SK-N-SH treated with all-trans-retinoic acid at 6 μM for 48 hours (cell line): Measurements from ENCODE around the gene NTM.

Experiments
- ATAC-seq: fragments of 200-7000 bp; cut with Tn5 transposase; 3 replicates; pipeline ENCODE4 v1.9.1; 2020; ENCODE audit warnings: mild to moderate bottlenecking, moderate library complexity
- BACH2 ChIP-seq: fragments of 250-450 bp; sonication (Bioruptor Pico); IDR thresholded peaks from 2 replicates; pipeline ENCODE4 v1.9.0; 2021; ENCODE audit warnings: mild to moderate bottlenecking, borderline replicate concordance
- CREB5 ChIP-seq: fragments of 250-450 bp; sonication (Bioruptor Pico); IDR thresholded peaks from 2 replicates; pipeline ENCODE4 v1.5.1; 2020; ENCODE audit warnings: low read depth, mild to moderate bottlenecking, moderate library complexity
- CSDC2 ChIP-seq: fragments of 250-450 bp; sonication (Bioruptor Pico); IDR thresholded peaks from 2 replicates; pipeline ENCODE4 v1.5.0; 2020; ENCODE audit warnings: mild to moderate bottlenecking, moderate library complexity
- ESRRG ChIP-seq: fragments of 250-450 bp; sonication (Bioruptor Pico); IDR thresholded peaks from 2 replicates; pipeline ENCODE4 v1.6.1; 2021; ENCODE audit warnings: mild to moderate bottlenecking
- GLIS3 ChIP-seq: fragments of 250-450 bp; sonication (Bioruptor Pico); IDR thresholded peaks from 2 replicates; pipeline ENCODE4 v1.5.0; 2020; ENCODE audit warnings: mild to moderate bottlenecking, moderate library complexity
- ISL1 ChIP-seq: fragments of 250-450 bp; sonication (Bioruptor Pico); IDR thresholded peaks from 2 replicates; pipeline ENCODE4 v2.1.2; 2022; ENCODE audit warnings: mild to moderate bottlenecking, moderate library complexity
- OSR1 ChIP-seq: fragments of 250-450 bp; sonication (Bioruptor Pico); IDR thresholded peaks from 2 replicates; pipeline ENCODE4 v1.8.0; 2022; ENCODE audit warnings: moderate library complexity, mild to moderate bottlenecking, inconsistent platforms
- POU6F1 ChIP-seq: fragments of 250-450 bp; sonication (Bioruptor Pico); IDR thresholded peaks from 2 replicates; pipeline ENCODE4 v1.8.0; 2021; ENCODE audit warnings: low read depth, mild to moderate bottlenecking, moderate library complexity, borderline replicate concordance
- PPARA ChIP-seq: fragments of 250-450 bp; sonication (Bioruptor Pico); IDR thresholded peaks from 2 replicates; pipeline ENCODE4 v1.5.0; 2020; ENCODE audit warnings: mild to moderate bottlenecking, borderline replicate concordance
- SNAI2 ChIP-seq: fragments of 250-450 bp; sonication (Bioruptor Pico); IDR thresholded peaks from 2 replicates; pipeline ENCODE4 v1.5.0; 2020; ENCODE audit warnings: mild to moderate bottlenecking, moderate library complexity
- TCF4 ChIP-seq: fragments of 250-450 bp; sonication (Bioruptor Pico); IDR thresholded peaks from 2 replicates; pipeline ENCODE4 v1.8.0; 2021; ENCODE audit warnings: mild to moderate bottlenecking, moderate library complexity, borderline replicate concordance
- TOX ChIP-seq: fragments of 250-450 bp; sonication (Bioruptor Pico); IDR thresholded peaks from 2 replicates; pipeline ENCODE4 v1.8.0; 2021; ENCODE audit warnings: mild to moderate bottlenecking, moderate library complexity, borderline replicate concordance
- TSHZ2 ChIP-seq: fragments of 250-450 bp; sonication (Bioruptor Pico); IDR thresholded peaks from 2 replicates; pipeline ENCODE4 v1.5.0; 2020; ENCODE audit warnings: mild to moderate bottlenecking, moderate library complexity
- ZC3H10 ChIP-seq: fragments of 250-450 bp; sonication (Bioruptor Pico); IDR thresholded peaks from 2 replicates; pipeline ENCODE4 v1.5.1; 2021; ENCODE audit warnings: mild to moderate bottlenecking, moderate library complexity
- ZFP3 ChIP-seq: fragments of 250-450 bp; sonication (Bioruptor Pico); IDR thresholded peaks from 2 replicates; pipeline ENCODE4 v1.5.0; 2020; ENCODE audit warnings: mild to moderate bottlenecking, moderate library complexity
- ZFP30 ChIP-seq: fragments of 450-650 bp; formaldehyde crosslinking; IDR thresholded peaks from 2 replicates; pipeline ENCODE4 v1.5.0; 2022; ENCODE audit warnings: mild to moderate bottlenecking, moderate library complexity
- ZNF8 ChIP-seq: fragments of 450-650 bp; formaldehyde crosslinking; IDR thresholded peaks from 2 replicates; pipeline ENCODE4 v1.5.0; 2020; ENCODE audit warnings: mild to moderate bottlenecking, moderate library complexity
- TF ChIP-seq, protein P1 (sequence below): fragments of 250-450 bp; sonication (Bioruptor Pico); IDR thresholded peaks from 2 replicates; pipeline ENCODE4 v1.5.1; 2021; ENCODE audit warnings: mild to moderate bottlenecking, moderate library complexity
- TF ChIP-seq, protein P2 (sequence below): fragments of 250-450 bp; sonication (Bioruptor Pico); IDR thresholded peaks from 2 replicates; pipeline ENCODE4 v1.8.0; 2020; ENCODE audit warnings: mild to moderate bottlenecking, moderate library complexity, borderline replicate concordance

NTM gene

GRCh38 chr11:131478341-131478740 lies 107.9 kb downstream of the NTM start:
- no peak for ATAC-seq

GRCh38 chr11:131481303-131481702 lies 110.9 kb downstream of the NTM start:
- TF ChIP-seq CREB5 (CRISPR knock-in tag) = no peak
- TF ChIP-seq, protein P1, sequence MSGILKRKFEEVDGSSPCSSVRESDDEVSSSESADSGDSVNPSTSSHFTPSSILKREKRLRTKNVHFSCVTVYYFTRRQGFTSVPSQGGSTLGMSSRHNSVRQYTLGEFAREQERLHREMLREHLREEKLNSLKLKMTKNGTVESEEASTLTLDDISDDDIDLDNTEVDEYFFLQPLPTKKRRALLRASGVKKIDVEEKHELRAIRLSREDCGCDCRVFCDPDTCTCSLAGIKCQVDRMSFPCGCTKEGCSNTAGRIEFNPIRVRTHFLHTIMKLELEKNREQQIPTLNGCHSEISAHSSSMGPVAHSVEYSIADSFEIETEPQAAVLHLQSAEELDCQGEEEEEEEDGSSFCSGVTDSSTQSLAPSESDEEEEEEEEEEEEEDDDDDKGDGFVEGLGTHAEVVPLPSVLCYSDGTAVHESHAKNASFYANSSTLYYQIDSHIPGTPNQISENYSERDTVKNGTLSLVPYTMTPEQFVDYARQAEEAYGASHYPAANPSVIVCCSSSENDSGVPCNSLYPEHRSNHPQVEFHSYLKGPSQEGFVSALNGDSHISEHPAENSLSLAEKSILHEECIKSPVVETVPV (CRISPR knock-in tag) = no peak
- TF ChIP-seq GLIS3 (CRISPR knock-in tag) = no peak
- no peak for TF ChIP-seq ISL1 (CRISPR knock-in tag)
- TF ChIP-seq TOX (CRISPR knock-in tag) = no peak
- no peak for TF ChIP-seq ZC3H10 (CRISPR knock-in tag)
- no peak for TF ChIP-seq ESRRG (CRISPR knock-in tag)
- TF ChIP-seq, protein P2, sequence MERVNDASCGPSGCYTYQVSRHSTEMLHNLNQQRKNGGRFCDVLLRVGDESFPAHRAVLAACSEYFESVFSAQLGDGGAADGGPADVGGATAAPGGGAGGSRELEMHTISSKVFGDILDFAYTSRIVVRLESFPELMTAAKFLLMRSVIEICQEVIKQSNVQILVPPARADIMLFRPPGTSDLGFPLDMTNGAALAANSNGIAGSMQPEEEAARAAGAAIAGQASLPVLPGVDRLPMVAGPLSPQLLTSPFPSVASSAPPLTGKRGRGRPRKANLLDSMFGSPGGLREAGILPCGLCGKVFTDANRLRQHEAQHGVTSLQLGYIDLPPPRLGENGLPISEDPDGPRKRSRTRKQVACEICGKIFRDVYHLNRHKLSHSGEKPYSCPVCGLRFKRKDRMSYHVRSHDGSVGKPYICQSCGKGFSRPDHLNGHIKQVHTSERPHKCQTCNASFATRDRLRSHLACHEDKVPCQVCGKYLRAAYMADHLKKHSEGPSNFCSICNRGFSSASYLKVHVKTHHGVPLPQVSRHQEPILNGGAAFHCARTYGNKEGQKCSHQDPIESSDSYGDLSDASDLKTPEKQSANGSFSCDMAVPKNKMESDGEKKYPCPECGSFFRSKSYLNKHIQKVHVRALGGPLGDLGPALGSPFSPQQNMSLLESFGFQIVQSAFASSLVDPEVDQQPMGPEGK (CRISPR knock-in tag) = no peak
- no peak for TF ChIP-seq TCF4 (CRISPR knock-in tag)
- no peak for ATAC-seq

More at GRCh38 chr11:131478341-131478740, 107.9 kb downstream of the NTM start:
- TF ChIP-seq CSDC2 = no peak
- no peak for TF ChIP-seq OSR1 (CRISPR knock-in tag)
- TF ChIP-seq SNAI2 (CRISPR knock-in tag) = no peak
- TF ChIP-seq ISL1 (CRISPR knock-in tag) = no peak
- no peak for TF ChIP-seq ZFP3
- TF ChIP-seq ZNF8 (CRISPR knock-in tag) = no peak
- TF ChIP-seq, protein P1 (CRISPR knock-in tag) = no peak
- TF ChIP-seq BACH2 (CRISPR knock-in tag) = no peak

- TF ChIP-seq CSDC2 (no peak), TSHZ2 (CRISPR knock-in tag) (no peak), ESRRG (CRISPR knock-in tag) (no peak), BACH2 (CRISPR knock-in tag) (no peak)
- TF ChIP-seq, all 23 proteins: peak for 0
- no peak for ATAC-seq
Observed at GRCh38 chr11:131481971-131482370, 111.6 kb downstream of the NTM start.

GRCh38 chr11:131483453-131483852 lies 113.0 kb downstream of the NTM start:
- ATAC-seq = no peak
- TF ChIP-seq POU6F1 (no peak), ESRRG (CRISPR knock-in tag) (no peak), ZFP30 (CRISPR knock-in tag) (no peak), BACH2 (CRISPR knock-in tag) (no peak), PPARA (no peak), GLIS3 (CRISPR knock-in tag) (no peak), CREB5 (CRISPR knock-in tag) (no peak), ZFP3 (no peak)
- TF ChIP-seq, protein P2 (CRISPR knock-in tag) = no peak
- TF ChIP-seq, protein P1 (CRISPR knock-in tag) = no peak
